DMS114 treated with DMSO at 0.1 percent for 48 hours (cell line): ENCODE measurements around the gene SFSWAP.
"Not testable (repeated sequence)": the region's sequence is repeated elsewhere in the genome, so short reads cannot be mapped to it uniquely, and the experiment has no call there.

Source experiments
- DNase-seq: peaks from one replicate; lab custom pipeline; 2025; ENCODE audit not compliant: unreplicated experiment; lab: John Stamatoyannopoulos, UW

Gene SFSWAP

DNA sequence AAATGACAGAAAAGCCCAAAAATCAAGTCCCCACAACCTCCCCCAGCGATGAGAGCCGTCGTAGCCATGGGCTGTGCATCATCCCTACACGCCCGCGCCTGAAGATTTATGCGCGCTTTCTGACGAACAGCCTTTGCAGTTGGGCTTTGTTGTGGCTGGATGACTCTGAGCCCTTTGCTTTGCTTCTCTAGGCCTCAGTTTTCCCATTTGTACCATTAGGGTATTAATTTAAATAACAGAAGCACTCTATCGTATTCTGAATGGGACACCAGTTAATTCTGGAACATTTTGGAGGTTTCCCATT, 24.2 kb downstream of the SFSWAP start:
- DNase-seq, result no peak

DNA sequence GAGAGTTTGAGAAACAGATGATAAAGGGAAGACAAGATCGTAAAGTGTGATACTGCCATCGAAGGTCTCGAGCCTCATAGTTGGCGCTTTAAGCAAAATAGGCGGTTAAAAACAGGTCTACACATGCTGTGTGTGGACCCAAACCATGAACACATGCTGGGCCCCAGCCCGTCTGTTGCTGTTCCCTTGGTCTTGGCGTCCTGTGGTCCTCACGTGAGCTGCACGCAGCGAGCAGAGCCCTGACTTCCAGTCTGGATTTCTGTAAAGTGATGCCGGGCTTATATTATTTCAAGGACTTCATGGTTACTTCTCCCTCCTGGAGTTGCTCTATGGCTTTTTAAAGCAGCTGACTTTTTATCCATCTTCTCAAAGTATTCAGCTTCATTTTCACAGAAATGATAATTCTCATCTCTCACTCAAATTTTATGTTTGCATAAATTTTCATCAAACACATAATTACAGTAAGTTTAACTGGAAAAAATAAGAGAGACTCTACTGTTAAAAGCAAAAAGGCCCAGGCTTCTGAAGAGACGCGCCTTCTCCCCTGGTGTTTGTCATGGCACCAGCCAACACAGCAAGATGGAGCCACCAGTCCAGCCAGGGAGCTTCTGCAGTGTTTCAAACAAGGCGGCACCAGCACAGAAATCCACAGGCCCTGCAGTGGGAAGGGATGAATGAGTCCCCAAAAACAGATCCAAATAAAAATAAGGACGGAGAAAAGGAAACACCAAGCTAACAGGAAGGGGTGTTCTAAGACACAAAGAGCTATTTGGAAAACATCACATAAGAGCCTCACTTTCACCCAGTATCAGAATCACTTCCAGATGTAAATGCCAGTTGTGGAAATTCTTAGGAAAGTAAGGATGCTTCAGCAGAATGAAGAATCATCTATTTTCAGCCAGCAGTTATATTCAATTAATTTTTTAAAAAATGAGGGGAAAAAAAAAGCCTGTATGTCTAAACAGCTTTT, 24.9 kb downstream of the SFSWAP start:
- no peak for DNase-seq

DNA sequence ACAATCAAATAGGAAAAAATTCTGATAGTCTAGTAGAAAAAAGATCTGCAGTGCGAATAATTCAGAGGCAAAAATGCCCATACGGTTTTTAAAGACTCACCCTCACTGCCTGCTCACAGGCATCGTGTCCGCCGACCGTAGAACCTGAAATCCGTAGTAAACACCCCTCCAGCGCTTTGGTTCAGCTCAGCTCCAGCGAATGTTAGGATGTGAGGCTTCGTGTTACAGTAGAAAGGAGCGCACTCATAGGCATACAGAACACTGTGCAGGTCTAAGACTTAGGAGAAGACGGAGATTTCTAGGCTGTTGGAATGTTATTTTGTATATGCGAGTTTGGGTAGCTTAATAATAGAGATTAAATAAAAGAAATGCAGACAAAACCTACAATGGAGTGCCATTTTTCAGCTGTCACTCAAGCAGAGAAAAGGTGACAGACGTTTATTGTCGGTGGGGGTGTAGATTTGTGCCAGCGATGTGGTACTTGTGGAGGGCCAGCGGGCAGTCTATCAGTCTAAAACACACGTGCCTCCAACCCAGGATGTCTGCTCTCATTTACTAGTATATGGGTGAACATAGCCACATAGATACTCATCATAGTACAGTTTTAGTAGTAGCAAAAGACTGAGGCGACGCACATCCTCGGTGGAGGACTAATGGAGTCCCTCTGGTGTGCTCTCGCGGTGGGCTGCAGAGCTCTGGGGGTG, 25.7 kb downstream of the SFSWAP start:
- no peak for DNase-seq

DNA sequence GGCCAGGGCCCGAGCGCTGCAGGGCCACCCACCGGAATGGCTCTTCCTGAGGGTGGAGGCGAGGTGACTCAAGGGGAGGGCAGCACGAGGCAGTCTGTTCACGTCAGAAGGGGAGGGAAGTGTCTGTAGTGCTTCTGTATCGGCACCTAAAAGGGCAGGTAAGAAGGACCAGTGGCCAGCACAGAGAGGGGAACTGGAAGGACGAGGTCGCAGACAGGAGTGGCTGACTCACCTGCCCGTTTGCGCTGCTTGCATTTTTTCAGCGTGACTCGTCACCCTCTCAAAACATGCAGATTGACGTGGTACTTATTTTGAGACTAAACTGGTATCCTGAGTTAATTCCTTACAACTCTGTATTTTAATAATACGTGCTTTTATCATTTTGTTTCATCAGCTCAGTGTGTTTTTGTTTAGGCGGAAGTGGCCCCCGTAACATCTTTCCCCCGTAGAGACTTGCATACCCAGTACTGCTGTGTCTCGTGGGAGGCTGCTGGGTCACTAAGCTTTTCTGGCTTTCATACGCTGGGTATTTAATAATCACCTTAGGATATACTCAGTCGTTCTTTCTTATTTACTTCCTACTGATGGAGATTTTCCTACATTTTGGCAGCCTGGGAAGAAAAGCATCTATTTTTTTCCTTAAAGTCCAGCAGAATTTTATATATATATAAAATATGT, 26.4 kb downstream of the SFSWAP start:
- no peak for DNase-seq

DNA sequence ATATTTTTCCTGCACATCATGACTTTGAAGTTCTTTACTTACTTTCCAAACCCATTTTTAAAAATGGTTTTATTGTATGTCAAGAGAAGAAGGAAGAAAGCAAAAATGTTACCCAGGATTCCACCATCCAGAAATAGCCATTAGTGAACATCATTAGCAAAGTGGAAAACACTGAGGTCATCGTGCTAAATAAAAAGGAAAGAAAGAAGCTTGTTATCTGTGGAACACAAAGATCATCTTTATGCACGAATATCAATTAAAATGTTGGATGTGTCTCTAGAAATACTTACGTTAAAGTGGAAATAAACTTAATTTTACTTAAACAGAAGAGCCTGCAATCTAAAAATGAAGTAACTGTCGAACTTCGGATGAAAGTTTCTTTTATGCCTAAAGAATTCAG, 27.3 kb downstream of the SFSWAP start:
- no peak for DNase-seq

DNA sequence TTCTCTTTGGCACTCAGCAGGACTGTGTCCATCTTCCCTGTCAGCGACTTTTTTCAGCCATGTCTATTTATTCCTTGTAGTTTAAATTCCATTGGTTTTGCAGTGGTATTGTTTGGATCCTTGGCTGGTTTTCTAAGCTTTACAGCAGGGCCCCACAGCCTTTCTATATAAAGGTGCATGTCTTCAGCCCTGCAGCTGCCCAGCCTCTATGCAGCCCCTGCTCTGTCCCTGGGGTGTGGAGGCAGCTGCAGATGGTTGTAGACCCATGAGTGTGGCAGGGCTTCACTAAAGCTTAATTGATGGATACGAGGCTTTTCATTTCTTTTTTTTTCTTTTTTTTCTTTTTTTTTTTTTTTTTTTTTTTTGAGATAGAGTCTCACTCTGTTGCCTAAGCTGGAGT, 29.7 kb downstream of the SFSWAP start:
- DNase-seq, result no peak

DNA sequence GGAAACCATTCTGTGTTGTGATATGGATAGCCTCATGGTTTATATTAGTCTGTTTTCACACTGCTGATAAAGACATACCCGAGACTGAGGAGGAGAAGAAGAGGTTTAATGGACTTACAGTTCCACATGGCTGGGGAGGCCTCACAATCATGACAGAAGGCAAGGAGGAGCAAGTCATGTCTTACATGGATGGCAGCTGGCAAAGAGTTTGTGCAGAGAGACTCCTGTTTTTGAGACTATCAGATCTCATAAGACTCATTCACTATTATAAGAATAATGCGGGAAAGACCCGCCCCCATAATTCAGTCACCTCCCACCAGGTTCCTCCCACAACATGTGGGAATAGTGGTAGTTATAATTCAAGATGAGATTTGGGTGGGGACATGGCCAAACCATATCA, 31.9 kb downstream of the SFSWAP start:
- DNase-seq, result not testable (repeated sequence)

DNA sequence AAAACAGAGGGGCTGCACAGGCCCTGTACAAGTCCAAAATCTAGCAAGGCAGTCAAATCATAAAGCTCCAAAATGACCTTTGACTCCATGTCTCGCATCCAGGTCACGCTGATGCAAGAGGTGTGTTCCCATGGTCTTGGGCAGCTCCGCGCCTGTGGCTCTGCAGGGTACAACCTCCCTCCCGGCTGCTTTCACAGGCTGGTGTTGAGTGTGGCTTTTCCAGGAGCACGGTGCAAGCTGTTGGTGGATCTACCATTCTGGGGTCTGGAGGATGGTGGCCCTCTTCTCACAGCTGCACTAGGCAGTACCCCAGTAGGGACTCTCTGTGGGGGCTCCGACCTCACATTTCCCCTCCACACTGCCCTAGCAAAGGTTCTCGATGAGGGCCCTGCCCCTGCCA, 32.5 kb downstream of the SFSWAP start:
- DNase-seq, result not testable (repeated sequence)

DNA sequence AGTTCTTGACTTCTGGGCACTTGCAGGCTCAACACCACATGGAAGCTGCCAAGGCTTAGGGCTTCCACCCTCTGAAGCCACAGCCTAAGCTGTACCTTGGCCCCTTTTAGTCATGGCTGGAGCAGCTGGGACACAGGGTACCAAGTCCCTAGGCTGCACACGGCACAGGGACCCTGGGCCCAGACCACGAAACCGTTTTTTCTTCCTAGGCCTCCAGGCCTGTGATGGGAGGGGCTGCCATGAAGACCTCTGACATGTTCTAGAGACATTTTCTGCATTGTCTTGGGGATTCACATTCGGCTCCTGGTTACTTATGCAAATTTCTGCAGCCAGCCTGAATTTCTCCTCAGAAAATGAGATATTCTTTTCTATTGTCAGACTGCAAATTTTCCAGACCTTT, 33.0 kb downstream of the SFSWAP start:
- not testable (repeated sequence) for DNase-seq

DNA sequence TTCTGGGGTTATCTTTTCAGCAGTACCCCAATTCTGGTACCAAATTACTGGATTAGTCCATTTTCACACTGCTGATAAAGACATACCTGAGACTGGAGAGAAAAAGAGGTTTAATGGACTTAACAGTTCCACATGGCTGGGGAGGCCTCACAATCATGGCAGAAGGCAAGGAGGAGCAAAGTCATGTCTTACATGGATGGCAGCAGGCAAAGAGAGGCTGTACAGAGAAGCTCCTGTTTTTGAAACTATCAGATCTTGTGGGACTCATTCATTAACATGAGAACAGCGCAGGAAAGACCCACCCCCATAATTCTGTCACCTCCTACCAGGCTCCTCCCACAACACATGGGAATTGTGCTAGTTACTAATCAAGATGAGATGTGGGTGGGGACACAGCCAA, 33.8 kb downstream of the SFSWAP start:
- not testable (repeated sequence) for DNase-seq

DNA sequence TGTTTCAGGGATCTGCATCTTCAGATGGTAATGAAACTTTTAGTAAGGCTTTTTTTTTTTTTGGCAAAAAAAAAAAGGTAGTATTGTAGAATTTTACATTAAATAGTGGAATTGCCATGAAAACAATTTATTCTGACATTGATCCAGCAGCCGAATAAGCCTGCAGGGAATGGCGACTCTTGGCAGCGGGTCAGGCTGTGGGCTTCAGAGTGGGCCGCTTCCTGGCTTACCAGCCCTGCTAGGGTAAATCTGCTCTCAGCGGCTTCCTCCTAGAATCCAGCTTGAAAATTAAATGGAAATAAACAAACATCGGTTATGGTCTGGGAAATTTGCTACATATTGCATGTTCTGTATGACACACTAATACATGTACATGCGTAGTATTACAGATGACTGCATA, 34.8 kb downstream of the SFSWAP start:
- DNase-seq, result no peak

DNA sequence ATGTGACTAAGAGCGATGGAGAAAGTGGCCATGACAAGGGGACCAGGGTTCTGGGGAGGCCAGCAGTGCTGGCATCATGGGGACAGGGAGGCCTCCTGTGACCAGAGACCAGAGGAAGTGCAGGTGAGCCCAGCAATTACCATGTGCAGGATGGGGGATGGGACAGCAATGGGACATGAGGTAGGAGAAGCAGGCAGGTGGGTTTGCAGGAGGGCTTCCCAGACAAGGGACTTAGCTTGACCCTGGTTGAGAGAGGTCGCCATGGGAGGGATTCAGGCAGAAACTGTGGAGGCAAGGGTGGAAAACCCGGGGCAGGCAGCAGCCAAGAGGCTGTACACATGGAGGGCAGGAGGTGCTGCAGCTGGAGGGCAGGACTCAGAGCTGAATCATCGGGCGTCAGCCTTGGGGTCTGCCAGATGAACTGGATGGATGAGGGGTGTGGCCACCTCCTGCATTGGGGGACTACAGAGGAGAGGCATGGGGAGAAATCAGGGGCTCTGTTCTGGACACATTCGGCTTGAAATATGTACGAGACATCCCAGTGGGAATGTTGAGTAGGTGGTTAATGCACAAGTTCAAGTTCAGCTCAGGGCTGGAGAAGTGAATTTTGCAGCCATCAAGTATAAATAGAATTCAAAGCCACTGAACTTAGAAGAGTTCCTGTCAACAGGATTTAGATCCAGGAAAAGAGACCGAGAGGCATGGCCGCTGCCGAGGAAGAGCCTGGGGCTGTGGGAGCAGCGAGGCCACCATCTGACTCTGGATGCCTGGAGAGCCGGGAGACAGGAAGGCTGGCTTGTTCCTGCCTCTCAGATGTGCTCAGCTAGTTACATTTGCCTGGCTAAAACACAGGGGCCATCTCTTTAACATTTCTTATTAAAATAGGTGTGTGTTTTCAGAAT, 36.6 kb downstream of the SFSWAP start:
- DNase-seq, result no peak

DNA sequence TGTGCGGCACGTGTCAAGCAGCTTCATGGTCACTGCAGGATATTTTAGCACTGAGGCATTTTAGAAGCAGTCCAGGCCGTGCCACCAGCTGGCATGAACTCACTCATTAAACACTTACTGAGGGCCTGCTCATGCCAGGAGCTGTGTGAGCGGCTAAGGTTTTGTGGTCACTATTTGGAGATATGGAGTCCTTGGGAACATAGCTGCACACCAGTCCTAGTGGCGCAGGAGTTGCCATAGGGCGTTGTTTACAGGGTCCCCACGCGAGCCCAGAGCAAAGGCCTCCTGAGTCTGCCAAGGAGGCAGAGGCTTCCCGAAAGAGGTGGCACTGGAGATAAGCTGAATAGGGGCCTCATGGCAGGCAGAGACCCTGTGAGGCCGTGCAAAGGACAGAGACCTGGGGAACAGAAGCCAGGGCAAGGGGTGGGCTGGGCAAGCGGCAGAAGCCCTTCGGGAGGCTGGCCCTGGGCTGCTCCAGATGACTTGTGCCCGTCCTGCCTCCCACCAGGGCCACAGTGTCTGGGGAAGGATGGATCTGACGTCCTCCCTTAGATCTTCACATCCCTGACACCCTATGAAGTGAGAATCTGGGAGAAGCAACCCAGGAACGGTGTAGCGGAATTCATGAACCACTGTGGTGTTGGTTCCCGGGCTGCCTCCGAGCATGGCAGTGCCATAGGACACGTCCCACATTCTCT, 38.9 kb downstream of the SFSWAP start:
- DNase-seq, result no peak

DNA sequence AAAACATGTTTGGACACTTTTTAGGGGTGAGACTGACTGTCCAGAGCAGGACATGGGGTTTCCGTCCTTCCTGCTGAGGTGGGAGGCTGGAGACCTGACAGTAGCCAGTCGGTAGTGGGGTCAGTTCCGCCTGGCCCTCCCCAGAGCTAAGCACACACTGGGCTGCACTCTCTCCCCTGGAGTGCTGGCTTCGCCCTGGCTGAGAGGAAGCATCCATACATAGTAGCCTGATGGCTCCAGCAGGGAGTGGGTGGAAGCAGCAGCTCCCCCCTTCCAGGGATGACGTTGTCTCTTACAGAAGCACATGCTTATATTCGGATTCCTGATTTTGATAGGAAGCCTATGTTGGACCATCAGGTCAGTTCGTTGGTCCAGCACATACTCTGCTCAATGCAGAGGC, 40.4 kb downstream of the SFSWAP start:
- no peak for DNase-seq

DNA sequence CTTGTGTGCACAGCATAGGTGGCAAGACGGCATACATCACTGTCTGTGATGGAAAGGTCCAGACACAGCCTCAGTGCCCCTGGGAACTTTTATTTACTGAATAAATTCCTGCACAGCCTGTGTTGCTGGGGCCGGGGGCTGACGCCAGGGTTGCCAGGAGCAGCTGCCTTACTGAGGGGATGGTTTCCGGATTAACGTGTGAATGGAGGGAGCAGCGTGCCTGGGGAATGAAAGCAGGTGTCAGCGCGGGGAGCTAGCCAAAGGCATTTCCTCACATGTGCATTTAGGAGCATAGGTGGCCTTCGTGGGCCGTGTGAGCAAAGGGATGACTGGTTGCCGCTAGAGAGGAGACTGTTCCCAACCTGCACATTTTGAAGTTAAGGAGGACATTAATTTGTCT, 41.6 kb downstream of the SFSWAP start:
- DNase-seq, result no peak

DNA sequence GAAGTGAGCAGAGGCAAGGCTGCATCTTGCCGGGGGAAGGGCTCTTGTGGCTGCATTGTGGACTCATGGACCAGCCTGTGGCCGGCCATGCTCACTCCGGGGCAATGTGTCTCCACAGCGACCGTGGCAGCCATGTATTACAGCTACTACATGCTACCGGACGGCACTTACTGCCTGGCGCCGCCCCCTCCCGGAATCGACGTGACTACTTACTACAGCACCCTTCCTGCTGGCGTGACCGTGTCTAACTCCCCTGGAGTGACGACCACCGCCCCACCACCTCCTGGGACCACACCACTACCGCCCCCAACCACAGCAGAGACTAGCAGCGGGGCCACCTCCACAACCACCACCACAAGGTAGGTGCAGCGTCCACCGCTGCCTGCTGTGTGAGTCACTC, 42.1 kb downstream of the SFSWAP start:
- no peak for DNase-seq

DNA sequence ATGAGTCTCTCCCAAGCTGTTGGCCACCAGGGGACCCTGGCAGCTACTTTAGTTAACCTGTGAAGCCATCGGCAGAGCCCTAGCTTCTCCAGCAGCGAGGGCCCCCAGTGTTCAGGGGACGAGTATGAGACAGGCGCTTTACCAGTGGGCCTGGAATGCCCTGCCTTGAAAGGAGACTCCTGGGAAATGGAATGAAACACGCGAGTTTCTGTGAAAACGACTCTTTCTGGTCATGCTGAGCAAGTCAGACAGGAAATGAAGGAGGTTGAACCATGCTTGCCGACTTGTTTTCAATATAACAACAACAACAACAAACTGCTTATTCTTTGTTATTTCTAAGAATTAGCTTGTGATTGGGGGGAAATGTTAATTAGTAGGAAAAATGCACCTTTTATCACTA, 42.9 kb downstream of the SFSWAP start:
- DNase-seq, result no peak

DNA sequence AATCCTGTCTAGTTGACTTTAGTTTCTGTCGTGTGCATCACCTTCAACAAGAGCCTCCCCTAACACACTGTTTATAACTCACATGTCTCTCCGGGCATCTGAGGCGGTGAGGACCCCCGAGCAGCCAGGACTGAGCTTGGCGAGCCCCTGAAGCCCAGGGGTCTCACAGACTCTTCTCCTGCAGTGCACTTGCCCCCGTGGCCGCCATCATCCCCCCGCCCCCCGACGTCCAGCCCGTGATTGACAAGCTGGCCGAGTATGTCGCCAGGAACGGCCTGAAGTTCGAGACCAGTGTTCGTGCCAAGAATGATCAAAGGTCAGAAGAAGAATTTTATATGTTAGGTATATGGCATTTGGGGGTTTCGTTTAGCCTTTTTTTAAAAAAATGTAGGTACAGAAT, 43.3 kb downstream of the SFSWAP start:
- no peak for DNase-seq

DNA sequence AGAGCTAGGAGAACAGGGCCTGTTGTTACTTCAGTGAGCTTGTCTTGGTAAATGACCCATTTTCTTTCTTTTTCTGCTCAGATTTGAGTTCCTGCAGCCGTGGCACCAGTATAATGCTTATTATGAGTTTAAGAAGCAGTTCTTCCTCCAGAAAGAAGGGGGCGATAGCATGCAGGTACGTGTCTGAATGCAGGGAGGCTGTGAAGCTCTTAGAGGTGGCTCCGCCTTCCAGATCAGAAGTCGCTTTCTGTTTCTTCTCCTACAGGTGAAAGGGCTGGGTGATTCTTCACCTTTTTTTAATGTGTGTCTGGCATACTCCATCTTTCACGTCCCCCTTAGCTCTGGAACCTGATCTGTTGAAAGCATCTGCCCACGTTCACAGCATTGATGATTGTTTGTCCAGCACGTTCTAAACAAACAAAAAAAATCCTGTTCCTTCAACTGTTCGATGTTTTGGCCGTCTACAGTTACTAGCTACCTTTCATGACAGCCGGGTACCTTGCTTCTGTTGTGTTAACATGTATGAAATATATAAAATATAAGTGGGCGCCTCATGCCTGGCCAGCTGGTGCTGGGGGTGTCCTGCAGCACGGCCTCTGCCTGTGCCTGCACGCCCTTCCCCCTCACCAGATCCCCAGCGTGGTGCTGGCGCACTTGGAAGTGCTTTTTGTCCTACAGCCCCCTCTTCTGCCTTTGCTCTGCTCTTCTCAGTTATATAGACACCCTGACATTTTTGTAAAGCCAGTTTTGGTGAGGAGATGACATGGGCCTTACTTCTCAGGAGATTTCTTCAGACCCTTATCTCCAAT, 44.6 kb downstream of the SFSWAP start:
- peak; percentile 11 for DNase-seq

DNA sequence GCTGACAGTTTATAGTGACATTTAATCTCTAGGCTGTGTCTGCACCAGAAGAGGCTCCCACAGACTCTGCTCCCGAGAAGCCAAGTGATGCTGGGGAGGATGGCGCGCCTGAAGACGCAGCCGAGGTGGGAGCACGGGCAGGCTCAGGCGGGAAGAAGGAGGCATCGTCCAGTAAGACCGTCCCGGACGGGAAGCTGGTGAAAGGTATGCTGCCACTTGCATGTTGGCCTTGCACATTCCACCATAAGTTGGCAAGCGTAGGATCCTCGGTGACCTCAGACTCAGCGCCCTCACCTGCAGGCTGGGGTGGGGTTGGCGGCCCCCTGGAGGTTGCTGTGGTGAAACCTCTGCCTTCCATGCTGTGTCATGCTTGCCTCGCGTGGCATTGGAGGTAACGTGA, 45.6 kb downstream of the SFSWAP start:
- no peak for DNase-seq
